Psoas muscle (tissue), 8 donors: Measurements from ENCODE around the gene CENATAC. TPM values are rescaled to one million over a fixed set of nuclear protein-coding genes. Genes with fewer than 3 reads are reported as not detected.
"Not testable (repeated sequence)": the region's sequence is repeated elsewhere in the genome, so short reads cannot be mapped to it uniquely, and the experiment has no call there.

Experiments used
- ATAC-seq, 4 donors: fragments of 200-7000 bp; cut with Tn5 transposase; one replicate each; pipeline ENCODE4 v1.9.1; 2020; ENCODE audit warnings: moderate library complexity in 3 of 4, mild to moderate bottlenecking in 2 of 4
- DNase-seq, 2 donors: peaks; one replicate each; pipeline ENCODE4 v3.0.0-alpha.2; 2020
- H3K27ac ChIP-seq: fragments of 200-600 bp; one replicate; pipeline ENCODE4 v1.8.0; 2022
- H3K27me3 ChIP-seq, 3 donors: fragments of 200-600 bp in 1 of 3; one replicate each; pipeline versions ENCODE4 v1.6.1 to v1.8.0; 2013 to 2022; ENCODE audit warnings: low read length in 2 of 3, mild to moderate bottlenecking in 2 of 3, moderate library complexity in 1 of 3; ENCODE audit not compliant: insufficient read depth in 3 of 3
- H3K36me3 ChIP-seq, 2 donors: fragments of 200-600 bp in 1 of 2; one replicate each; pipeline versions ENCODE4 v1.6.1 to v1.8.0; 2013 to 2022; ENCODE audit warnings: low read depth in 1 of 2, mild to moderate bottlenecking in 1 of 2, moderate library complexity in 1 of 2; ENCODE audit not compliant: insufficient read depth in 1 of 2
- H3K4me1 ChIP-seq: fragments of 200-600 bp; one replicate; pipeline ENCODE4 v1.8.0; 2022
- H3K4me3 ChIP-seq: fragments of 200-600 bp; one replicate; pipeline ENCODE4 v1.8.0; 2022; ENCODE audit warnings: mild to moderate bottlenecking
- H3K9me3 ChIP-seq: fragments of 200-600 bp; one replicate; pipeline ENCODE4 v1.8.0; 2022
- CTCF ChIP-seq: fragments of 200-600 bp; IDR thresholded peaks from one replicate; pipeline ENCODE4 v1.8.0; 2022; ENCODE audit warnings: antibody characterized with exemption
- WGBS, 3 donors: extraction: QIAGEN DNeasy Blood & Tissue Kit; methylation state at CpG; one replicate each; pipeline versions ENCODE4 v1.1.6 to v1.1.7; 2013; 5-methylcytosine and 5-hydroxymethylcytosine counted together
- intact Hi-C, 2 donors: fragments of 100-400 bp; cut with DNase I; formaldehyde crosslinking; loops; one replicate each; pipeline versions ENCODE4 v1.11.0 to v1.14.2; 2022
- polyA plus RNA-seq, 3 donors: library from polyadenylated mRNA; stranded (reverse); fragments of 200-250 nt; gene quantifications; one replicate each; pipeline ENCODE4 v1.2.3, GENCODE V29; 2013
- total RNA-seq, 4 donors: library from RNA; stranded (reverse); fragmentation: NEBNext Ultra II Directional in 2 of 4; extraction: Animal tissue kit (Norgen Biotek cat#: 25700) in 2 of 4; gene quantifications; one replicate each; pipeline versions ENCODE4 v1.2.1 to v1.2.4, GENCODE V29; 2021 to 2023
- donor health status: healthy with polysubstance abuse.
- donor health status: DM: no; HTN: no; CAD: no; lungs with moderate emphysema.
- donor health status: Bipolar disorder and iron deficiency.
- donor health status: healthy.
- donor health status: DM: yes; HTN: yes; CAD: no.
- donor health status: DM: no; HTN: no; CAD: no.
- donor health status: DM: no; HTN: no; CAD: no.
- donor health status: DM: yes; HTN: yes; CAD: no.

CENATAC gene
- total and polyA plus RNA-seq, 7 donors: 5.4 to 23.5 (median 10.1) TPM

DNA sequence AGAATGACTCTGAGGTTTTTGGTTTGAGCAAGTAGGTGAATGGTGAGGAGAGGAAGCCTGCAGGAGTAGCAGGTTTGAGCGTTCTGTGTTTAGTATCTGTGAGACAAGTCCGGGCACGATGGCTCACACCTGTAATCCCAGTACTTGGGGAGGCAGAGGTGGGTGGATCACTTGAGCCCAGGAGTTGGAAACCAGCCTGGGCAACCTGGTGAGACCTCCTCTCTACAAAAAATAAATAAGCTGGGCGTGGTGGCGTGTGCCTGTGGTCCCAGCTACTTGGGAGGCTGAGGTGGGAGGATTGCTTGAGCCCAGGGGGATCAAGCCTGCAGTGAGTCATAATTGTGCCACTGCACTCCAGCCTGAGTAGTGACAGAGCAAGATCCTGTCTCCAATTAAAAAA is 9.7 kb upstream of the CENATAC start:
- Histone ChIP-seq H3K27me3 (no peaks in the 10 kb centered on the region), H3K4me1 (no peaks in the 10 kb centered on the region), H3K27ac (no peak overlapping the region), H3K9me3 (no peaks in the 10 kb centered on the region), H3K36me3 (no peaks in the 10 kb centered on the region), H3K4me3 (no peak overlapping the region)
- DNase-seq: no peak
- WGBS, 3 donors: 93 to 99% (median 96%) methylated on average over 5 of the region's 5 CpGs
- ATAC-seq: no peak
- intact Hi-C loops: no loop called here
- no peak for TF ChIP-seq CTCF

DNA sequence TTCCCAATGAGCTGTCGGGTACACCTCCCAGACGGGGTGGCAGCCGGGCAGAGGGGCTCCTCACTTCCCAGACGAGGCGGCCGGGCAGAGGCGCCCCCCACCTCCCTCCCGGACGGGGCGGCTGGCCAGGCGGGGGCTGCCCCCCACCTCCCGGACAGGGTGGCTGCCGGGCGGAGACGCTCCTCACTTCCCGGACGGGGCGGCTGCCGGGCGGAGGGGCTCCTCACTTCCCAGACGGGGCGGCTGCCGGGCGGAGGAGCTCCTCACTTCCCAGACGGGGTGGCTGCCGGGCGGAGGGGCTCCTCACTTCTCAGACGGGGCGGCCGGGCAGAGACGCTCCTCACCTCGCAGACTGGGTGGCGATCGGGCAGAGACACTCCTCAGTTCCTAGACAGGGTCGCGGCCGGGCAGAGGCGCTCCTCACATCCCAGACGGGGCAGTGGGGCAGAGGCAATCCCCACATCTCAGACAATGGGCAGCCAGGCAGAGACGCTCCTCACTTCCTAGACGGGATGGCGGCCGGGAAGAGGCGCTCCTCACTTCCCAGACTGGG is 6.4 kb upstream of the CENATAC start:
- H3K4me3 ChIP-seq, ATAC-seq, H3K27ac ChIP-seq, H3K36me3 ChIP-seq, intact Hi-C loops, DNase-seq, H3K9me3 ChIP-seq, H3K4me1 ChIP-seq, H3K27me3 ChIP-seq: not testable (repeated sequence)
- 94 to 95% (median 95%) methylated on average over 25 to 44 of the region's 44 CpGs for WGBS, 3 donors

- TF ChIP-seq CTCF: no peak
- DNase-seq: no peak
- intact Hi-C loops: no loop called here
- Histone ChIP-seq H3K27me3 (no peaks in the 10 kb centered on the region), H3K4me1 (peaks cover 20% of the 10 kb centered on the region), H3K9me3 (no peaks in the 10 kb centered on the region), H3K27ac (peak overlapping the region; percentile 78), H3K4me3 (peak overlapping the region; percentile 76), H3K36me3 (peaks cover 4 to 27% of the 10 kb centered on the region in 2 donors)
- ATAC-seq: peak in 3 of 4 donors; percentile 5 to 11 (median 9)
- WGBS, 3 donors: 15 to 21% (median 18%) methylated on average over 22 of the region's 22 CpGs
Observed at GRCh38 chr11:118996926-118997626, 862 bp upstream of the CENATAC start.

GRCh38 chr11:118998388-118998717 is 415 bp downstream of the CENATAC start:
- no peak for TF ChIP-seq CTCF
- intact Hi-C loops: no loop called here
- ATAC-seq (peak; percentile 25 to 37 (median 28)), DNase-seq (no peak)
- H3K4me3 ChIP-seq: peak overlapping the region; percentile 76
- peaks cover 20% of the 10 kb centered on the region for H3K4me1 ChIP-seq
- peak overlapping the region; percentile 78 for H3K27ac ChIP-seq
- no peaks in the 10 kb centered on the region for H3K27me3 ChIP-seq
- H3K36me3 ChIP-seq: peaks cover 4 to 39% of the 10 kb centered on the region in 2 donors
- H3K9me3 ChIP-seq: no peaks in the 10 kb centered on the region
- 2% methylated on average over 15 to 19 of the region's 19 CpGs for WGBS, 3 donors

DNA sequence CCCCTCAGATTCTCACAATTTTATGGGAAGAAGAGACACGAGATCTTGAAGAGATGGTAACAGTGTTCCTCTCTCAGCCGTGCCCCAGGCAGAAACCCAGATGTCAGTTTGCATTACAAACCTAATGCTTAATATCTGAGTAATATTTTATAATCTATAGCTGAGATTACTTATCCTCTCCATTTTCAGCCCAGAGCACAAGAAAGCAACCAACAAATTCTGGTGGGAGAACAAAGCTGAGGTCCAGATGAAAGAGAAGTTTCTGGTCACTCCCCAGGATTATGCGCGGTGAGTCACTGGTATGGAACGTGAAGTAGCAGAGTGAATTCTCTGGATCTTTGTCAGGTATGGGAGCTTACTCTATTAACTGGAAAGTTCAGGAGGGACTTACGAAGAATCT is 884 bp downstream of the CENATAC start:
- Histone ChIP-seq H3K27me3 (no peaks in the 10 kb centered on the region), H3K4me1 (peaks cover 20% of the 10 kb centered on the region), H3K27ac (peak overlapping the region; percentile 78), H3K4me3 (peak overlapping the region; percentile 76), H3K36me3 (peaks cover 4 to 43% of the 10 kb centered on the region in 2 donors), H3K9me3 (no peaks in the 10 kb centered on the region)
- 33 to 45% (median 37%) methylated on average over 6 of the region's 6 CpGs for WGBS, 3 donors
- peak; percentile 29 to 55 (median 39) for ATAC-seq
- TF ChIP-seq CTCF: no peak
- no peak for DNase-seq
- intact Hi-C loops: loop anchor here in 1 of 2 donors (1.0 kb wide), 1 partner anchor 16 kb away; no protein-coding TSS in a partner anchor
